GM23338 (cell line): Measurements from ENCODE around the gene POU4F2. TPM values are rescaled to one million over a fixed set of nuclear protein-coding genes. Genes with fewer than 3 reads are reported as not detected.

Experiments
- ATAC-seq: fragments of 200-7000 bp; cut with Tn5 transposase; 3 replicates; pipeline ENCODE4 v1.9.1; 2020
- DNase-seq: peaks from one replicate; pipeline ENCODE4 v3.0.0-alpha.2; 2015; ENCODE audit warnings: low spot score
- H2AFZ ChIP-seq: fragments of 200-600 bp; sonication (generic); 2 replicates; pipeline ENCODE4 v1.8.0; 2016; ENCODE audit warnings: antibody characterized with exemption, mild to moderate bottlenecking, moderate library complexity
- H3F3A ChIP-seq: fragments of 200-600 bp; sonication (generic); replicated peaks from 2 replicates; pipeline ENCODE4 v1.8.0; 2017; ENCODE audit warnings: antibody characterized with exemption, mixed run types, low read depth
- H3K27ac ChIP-seq: fragments of 200-600 bp; sonication (generic); 2 replicates; pipeline ENCODE4 v1.6.1; 2016; ENCODE audit warnings: low read depth
- H3K27me3 ChIP-seq: fragments of 200-600 bp; sonication (generic); 2 replicates; pipeline ENCODE4 v1.8.0; 2016; ENCODE audit warnings: mild to moderate bottlenecking, mixed run types, moderate library complexity; ENCODE audit not compliant: insufficient read depth
- H3K36me3 ChIP-seq: fragments of 200-600 bp; sonication (generic); 2 replicates; pipeline ENCODE4 v1.8.0; 2016; ENCODE audit warnings: mild to moderate bottlenecking; ENCODE audit not compliant: insufficient read depth
- H3K4me1 ChIP-seq: fragments of 200-600 bp; sonication (generic); 2 replicates; pipeline ENCODE4 v1.8.0; 2016; ENCODE audit warnings: mild to moderate bottlenecking, moderate library complexity; ENCODE audit not compliant: insufficient read depth
- H3K4me2 ChIP-seq: fragments of 200-600 bp; sonication (generic); 2 replicates; pipeline ENCODE4 v1.7.1; 2017; ENCODE audit warnings: mixed run types
- H3K4me3 ChIP-seq: fragments of 200-600 bp; sonication (generic); 2 replicates; pipeline ENCODE4 v1.6.1; 2016; ENCODE audit warnings: mixed run types
- H3K79me2 ChIP-seq: fragments of 200-600 bp; sonication (generic); replicated peaks from 2 replicates; pipeline ENCODE4 v1.8.0; 2017; ENCODE audit warnings: mild to moderate bottlenecking; ENCODE audit not compliant: insufficient read depth
- H3K9me2 ChIP-seq: fragments of 200-600 bp; sonication (generic); 2 replicates; pipeline ENCODE4 v1.8.0; 2017; ENCODE audit not compliant: insufficient read depth
- H4K20me1 ChIP-seq: fragments of 200-600 bp; sonication (generic); replicated peaks from 2 replicates; pipeline ENCODE4 v1.8.0; 2017; ENCODE audit warnings: mild to moderate bottlenecking; ENCODE audit not compliant: insufficient read depth
- H3K27ac Mint-ChIP-seq: 2 replicates; pipeline ENCODE4 v1.8.0; 2020; ENCODE audit warnings: inconsistent platforms, mild to moderate bottlenecking, moderate library complexity, mixed read lengths
- H3K27me3 Mint-ChIP-seq: 3 replicates; pipeline ENCODE4 v1.8.0; 2022; ENCODE audit warnings: low read depth, mild to moderate bottlenecking, moderate library complexity, mixed read lengths, inconsistent platforms; ENCODE audit not compliant: insufficient read depth, poor library complexity
- H3K36me3 Mint-ChIP-seq: 3 replicates; pipeline ENCODE4 v1.8.0; 2021; ENCODE audit warnings: low read depth, mild to moderate bottlenecking, inconsistent platforms, moderate library complexity, mixed read lengths
- H3K4me1 Mint-ChIP-seq: 3 replicates; pipeline ENCODE4 v1.8.0; 2020; ENCODE audit warnings: mild to moderate bottlenecking, inconsistent platforms, mixed read lengths
- H3K4me3 Mint-ChIP-seq: 3 replicates; pipeline ENCODE4 v1.8.0; 2021; ENCODE audit warnings: moderate library complexity, mild to moderate bottlenecking, inconsistent platforms, mixed read lengths
- H3K9me3 Mint-ChIP-seq: 3 replicates; pipeline ENCODE4 v1.8.0; 2020; ENCODE audit warnings: moderate library complexity, mild to moderate bottlenecking, inconsistent platforms, mixed read lengths
- EZH2 ChIP-seq: fragments of 200-600 bp; sonication (generic); IDR thresholded peaks from one replicate; pipeline ENCODE4 v1.8.0; 2017; ENCODE audit warnings: antibody characterized with exemption, mild to moderate bottlenecking, low read depth; ENCODE audit not compliant: unreplicated experiment
- JUNB ChIP-seq: IDR thresholded peaks from one replicate; pipeline ENCODE4 v1.6.1; 2016; ENCODE audit warnings: antibody characterized with exemption; ENCODE audit not compliant: unreplicated experiment
- NANOG ChIP-seq: IDR thresholded peaks from 2 replicates; pipeline ENCODE4 v1.6.1; 2016; ENCODE audit warnings: antibody characterized with exemption, borderline replicate concordance
- POLR2AphosphoS5 ChIP-seq: IDR thresholded peaks from 2 replicates; pipeline ENCODE4 v1.6.1; 2016; ENCODE audit warnings: antibody characterized with exemption, low read depth
- STAT1 ChIP-seq: IDR thresholded peaks from one replicate; pipeline ENCODE4 v1.6.1; 2016; ENCODE audit warnings: antibody characterized with exemption; ENCODE audit not compliant: unreplicated experiment
- ZNF114 ChIP-seq: fragments of 250-450 bp; sonication (Bioruptor Pico); IDR thresholded peaks from 2 replicates; pipeline ENCODE4 v1.5.0; 2020; ENCODE audit warnings: mild to moderate bottlenecking, moderate library complexity
- ZNF331 ChIP-seq: fragments of 250-450 bp; sonication (Bioruptor Pico); IDR thresholded peaks from 2 replicates; pipeline ENCODE4 v1.5.0; 2020; ENCODE audit warnings: low read depth, mild to moderate bottlenecking, moderate library complexity
- polyA plus RNA-seq: library from polyadenylated mRNA; unstranded; fragments of >200 nt; fragmentation: Nextera tagmentation; extraction: Ambion mirVana; gene quantifications from 2 replicates; pipeline ENCODE4 v1.2.1, GENCODE V29; 2016
- total RNA-seq: library from RNA; depleted of rRNA; stranded (reverse); fragments of >200 nt; shearing (Covaris generic); gene quantifications from 2 replicates; pipeline ENCODE4 v1.2.3, GENCODE V29; 2014
- TF ChIP-seq, protein P1 (sequence below): fragments of 250-450 bp; sonication (Bioruptor Pico); IDR thresholded peaks from 2 replicates; pipeline ENCODE4 v1.5.0; 2020; ENCODE audit warnings: mild to moderate bottlenecking, moderate library complexity

Gene POU4F2
- total and polyA plus RNA-seq, 2 experiments from 2014 or later = not detected

GRCh38 chr4:146590801-146591200, 47.9 kb upstream of the POU4F2 start (continued):
- no peak for TF ChIP-seq POLR2AphosphoS5
- no peak for TF ChIP-seq STAT1
- TF ChIP-seq, protein P1, sequence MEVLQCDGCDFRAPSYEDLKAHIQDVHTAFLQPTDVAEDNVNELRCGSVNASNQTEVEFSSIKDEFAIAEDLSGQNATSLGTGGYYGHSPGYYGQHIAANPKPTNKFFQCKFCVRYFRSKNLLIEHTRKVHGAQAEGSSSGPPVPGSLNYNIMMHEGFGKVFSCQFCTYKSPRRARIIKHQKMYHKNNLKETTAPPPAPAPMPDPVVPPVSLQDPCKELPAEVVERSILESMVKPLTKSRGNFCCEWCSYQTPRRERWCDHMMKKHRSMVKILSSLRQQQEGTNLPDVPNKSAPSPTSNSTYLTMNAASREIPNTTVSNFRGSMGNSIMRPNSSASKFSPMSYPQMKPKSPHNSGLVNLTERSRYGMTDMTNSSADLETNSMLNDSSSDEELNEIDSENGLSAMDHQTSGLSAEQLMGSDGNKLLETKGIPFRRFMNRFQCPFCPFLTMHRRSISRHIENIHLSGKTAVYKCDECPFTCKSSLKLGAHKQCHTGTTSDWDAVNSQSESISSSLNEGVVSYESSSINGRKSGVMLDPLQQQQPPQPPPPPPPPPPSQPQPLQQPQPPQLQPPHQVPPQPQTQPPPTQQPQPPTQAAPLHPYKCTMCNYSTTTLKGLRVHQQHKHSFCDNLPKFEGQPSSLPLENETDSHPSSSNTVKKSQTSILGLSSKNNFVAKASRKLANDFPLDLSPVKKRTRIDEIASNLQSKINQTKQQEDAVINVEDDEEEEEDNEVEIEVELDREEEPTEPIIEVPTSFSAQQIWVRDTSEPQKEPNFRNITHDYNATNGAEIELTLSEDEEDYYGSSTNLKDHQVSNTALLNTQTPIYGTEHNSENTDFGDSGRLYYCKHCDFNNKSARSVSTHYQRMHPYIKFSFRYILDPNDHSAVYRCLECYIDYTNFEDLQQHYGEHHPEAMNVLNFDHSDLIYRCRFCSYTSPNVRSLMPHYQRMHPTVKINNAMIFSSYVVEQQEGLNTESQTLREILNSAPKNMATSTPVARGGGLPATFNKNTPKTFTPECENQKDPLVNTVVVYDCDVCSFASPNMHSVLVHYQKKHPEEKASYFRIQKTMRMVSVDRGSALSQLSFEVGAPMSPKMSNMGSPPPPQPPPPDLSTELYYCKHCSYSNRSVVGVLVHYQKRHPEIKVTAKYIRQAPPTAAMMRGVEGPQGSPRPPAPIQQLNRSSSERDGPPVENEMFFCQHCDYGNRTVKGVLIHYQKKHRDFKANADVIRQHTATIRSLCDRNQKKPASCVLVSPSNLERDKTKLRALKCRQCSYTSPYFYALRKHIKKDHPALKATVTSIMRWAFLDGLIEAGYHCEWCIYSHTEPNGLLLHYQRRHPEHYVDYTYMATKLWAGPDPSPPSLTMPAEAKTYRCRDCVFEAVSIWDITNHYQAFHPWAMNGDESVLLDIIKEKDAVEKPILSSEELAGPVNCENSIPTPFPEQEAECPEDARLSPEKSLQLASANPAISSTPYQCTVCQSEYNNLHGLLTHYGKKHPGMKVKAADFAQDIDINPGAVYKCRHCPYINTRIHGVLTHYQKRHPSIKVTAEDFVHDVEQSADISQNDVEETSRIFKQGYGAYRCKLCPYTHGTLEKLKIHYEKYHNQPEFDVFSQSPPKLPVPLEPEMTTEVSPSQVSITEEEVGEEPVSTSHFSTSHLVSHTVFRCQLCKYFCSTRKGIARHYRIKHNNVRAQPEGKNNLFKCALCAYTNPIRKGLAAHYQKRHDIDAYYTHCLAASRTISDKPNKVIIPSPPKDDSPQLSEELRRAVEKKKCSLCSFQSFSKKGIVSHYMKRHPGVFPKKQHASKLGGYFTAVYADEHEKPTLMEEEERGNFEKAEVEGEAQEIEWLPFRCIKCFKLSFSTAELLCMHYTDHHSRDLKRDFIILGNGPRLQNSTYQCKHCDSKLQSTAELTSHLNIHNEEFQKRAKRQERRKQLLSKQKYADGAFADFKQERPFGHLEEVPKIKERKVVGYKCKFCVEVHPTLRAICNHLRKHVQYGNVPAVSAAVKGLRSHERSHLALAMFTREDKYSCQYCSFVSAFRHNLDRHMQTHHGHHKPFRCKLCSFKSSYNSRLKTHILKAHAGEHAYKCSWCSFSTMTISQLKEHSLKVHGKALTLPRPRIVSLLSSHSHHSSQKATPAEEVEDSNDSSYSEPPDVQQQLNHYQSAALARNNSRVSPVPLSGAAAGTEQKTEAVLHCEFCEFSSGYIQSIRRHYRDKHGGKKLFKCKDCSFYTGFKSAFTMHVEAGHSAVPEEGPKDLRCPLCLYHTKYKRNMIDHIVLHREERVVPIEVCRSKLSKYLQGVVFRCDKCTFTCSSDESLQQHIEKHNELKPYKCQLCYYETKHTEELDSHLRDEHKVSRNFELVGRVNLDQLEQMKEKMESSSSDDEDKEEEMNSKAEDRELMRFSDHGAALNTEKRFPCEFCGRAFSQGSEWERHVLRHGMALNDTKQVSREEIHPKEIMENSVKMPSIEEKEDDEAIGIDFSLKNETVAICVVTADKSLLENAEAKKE (CRISPR knock-in tag) = no peak
- no peak for TF ChIP-seq ZNF114 (CRISPR knock-in tag)
- TF ChIP-seq EZH2 = no peak
- no peak for TF ChIP-seq JUNB

GRCh38 chr4:146592019-146592418, 46.7 kb upstream of the POU4F2 start:
- no peaks in the 10 kb centered on the region for H3K27me3 ChIP-seq
- H3K4me1 ChIP-seq = no peaks in the 10 kb centered on the region
- H3K36me3 Mint-ChIP-seq = peaks cover 9% of the 10 kb centered on the region
- ATAC-seq (no peak), DNase-seq (no peak)
- no peak overlapping the region for H3K4me2 ChIP-seq
- H2AFZ ChIP-seq = no peak overlapping the region
- peaks cover 5% of the 10 kb centered on the region; the same call in 1 of the 2 replicates for H3K9me2 ChIP-seq
- no peaks in the 10 kb centered on the region for H3K79me2 ChIP-seq
- no peak overlapping the region for H3K4me3 Mint-ChIP-seq
- no peak overlapping the region for H3K27ac Mint-ChIP-seq
- H3K4me1 Mint-ChIP-seq = no peaks in the 10 kb centered on the region
- H3F3A ChIP-seq = no peaks in the 10 kb centered on the region
- H3K9me3 Mint-ChIP-seq = peaks cover 23% of the 10 kb centered on the region
- no peaks in the 10 kb centered on the region for H4K20me1 ChIP-seq
- no peaks in the 10 kb centered on the region for H3K36me3 ChIP-seq
- no peaks in the 10 kb centered on the region for H3K27me3 Mint-ChIP-seq
- no peak overlapping the region for H3K27ac ChIP-seq
- H3K4me3 ChIP-seq = no peak overlapping the region
- no peak for TF ChIP-seq ZNF331
- TF ChIP-seq JUNB = no peak
- no peak for TF ChIP-seq NANOG
- no peak for TF ChIP-seq EZH2
- TF ChIP-seq STAT1 = no peak
- TF ChIP-seq, protein P1 (CRISPR knock-in tag) = no peak
